Measurements from ENCODE around the gene DNAJA2.
"Not testable (repeated sequence)": the region's sequence is repeated elsewhere in the genome, so short reads cannot be mapped to it uniquely, and the experiment has no call there.

DNAJA2 gene

DNA sequence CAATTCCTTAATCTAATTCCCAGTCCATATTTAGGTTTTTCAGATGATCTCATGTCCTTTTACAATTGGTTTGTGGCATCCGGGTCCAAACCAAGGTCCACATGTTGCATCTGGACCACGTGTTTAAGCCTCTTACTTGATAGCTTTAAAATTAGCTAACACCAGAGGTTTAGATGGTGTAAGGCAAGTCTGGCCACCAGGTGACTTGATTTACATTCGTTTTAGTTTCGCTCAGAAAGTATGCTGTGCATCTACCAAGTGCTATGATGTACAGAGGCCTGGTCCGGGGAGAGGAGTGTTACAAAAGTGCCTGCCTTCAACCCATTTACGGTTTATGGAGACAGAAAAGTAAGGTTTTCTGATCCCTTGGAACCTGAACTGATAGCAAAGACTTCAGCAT, 878 bp upstream of the DNAJA2 start:
- DNase-seq = no peak

DNA sequence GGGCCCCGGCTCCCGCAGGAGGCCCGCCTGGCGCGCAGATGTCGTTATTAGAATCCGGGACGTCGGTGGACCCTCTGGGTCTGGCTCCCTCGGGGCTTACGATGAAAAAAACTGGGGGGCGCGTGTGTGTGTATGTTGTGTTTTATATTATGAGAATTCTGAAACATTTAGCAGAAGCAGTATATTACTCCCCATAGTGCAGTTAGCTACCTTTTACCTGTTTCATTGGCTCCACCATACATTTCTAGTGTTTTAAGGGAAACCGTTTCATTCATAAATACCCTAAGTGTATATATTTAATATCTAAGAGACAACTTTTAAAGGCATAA, 486 bp upstream of the DNAJA2 start:
- DNase-seq = no peak

DNA sequence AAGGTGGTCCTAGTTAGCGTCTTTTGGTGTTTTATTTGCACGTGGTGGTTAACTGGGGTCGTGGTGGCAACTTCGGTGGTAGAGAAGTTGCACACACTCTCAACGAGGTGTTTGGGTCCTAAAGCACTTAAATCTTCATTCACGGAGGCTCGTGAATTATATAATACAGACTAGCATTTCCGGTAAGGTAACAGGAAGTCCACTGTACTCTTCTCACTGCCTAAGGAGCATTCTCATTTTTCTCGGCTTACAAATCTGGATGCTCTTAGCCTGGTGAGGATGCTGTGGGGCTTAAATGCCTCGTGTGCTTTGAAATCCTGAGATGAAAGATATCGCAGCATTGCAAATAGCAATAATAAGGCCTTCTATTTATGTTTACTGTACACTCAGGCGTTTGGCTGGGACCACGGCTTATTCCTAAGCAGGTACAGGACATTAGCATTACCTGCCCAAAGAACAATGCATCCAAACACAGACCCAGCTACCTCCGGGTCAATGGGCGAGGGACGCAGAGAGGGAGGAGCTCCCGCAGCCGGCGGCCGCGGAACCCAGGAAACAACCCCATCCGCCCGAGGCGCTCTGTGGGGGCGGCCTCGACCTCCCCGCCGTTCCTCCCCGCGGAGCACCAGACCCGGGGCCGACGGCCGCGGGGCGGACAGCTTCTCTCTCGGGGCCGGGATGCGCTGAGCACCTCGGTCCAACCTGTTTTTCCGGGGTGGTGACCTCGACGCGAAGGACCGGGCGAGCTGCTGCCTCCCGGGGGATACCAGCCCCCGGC, 856 bp downstream of the DNAJA2 start:
- peak; percentile 24 for DNase-seq

DNA sequence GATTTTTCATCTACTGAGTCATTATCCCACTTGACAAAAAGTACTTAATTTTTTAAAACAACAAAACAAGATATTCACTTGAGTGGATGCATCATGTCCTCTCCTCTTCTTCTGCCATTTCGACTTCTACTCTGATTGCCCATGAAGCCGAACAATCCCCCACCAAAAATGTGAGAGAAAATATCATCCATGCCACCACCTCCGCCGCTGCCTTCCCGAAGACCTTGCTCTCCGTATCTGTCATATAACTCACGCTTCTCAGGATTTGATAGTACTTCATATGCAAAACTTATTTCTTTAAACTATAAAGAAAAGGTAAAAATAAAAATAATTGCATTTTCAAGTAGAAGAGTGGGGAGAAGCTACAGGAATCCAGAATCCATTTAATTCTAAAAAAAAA, 2.2 kb downstream of the DNAJA2 start:
- DNase-seq = no peak

DNA sequence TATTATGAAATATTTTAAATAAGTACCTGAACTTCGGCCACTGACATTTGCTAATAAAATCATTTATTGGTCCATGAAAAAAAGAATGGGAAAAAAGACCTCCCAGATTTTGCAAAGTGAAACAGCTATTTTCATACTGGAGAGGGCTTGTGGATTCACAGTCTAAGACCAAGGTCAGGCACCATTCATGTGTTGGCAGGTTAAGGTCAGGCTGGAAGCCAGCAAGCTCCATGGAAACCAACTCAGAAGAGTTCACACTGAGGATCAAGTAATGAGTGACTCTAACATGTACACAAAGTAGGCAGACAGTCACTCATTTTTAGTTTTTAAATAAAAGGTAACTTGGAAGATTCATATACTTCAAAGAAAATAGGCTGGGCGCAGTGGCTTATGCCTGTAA, 3.4 kb downstream of the DNAJA2 start:
- no peak for DNase-seq

DNA sequence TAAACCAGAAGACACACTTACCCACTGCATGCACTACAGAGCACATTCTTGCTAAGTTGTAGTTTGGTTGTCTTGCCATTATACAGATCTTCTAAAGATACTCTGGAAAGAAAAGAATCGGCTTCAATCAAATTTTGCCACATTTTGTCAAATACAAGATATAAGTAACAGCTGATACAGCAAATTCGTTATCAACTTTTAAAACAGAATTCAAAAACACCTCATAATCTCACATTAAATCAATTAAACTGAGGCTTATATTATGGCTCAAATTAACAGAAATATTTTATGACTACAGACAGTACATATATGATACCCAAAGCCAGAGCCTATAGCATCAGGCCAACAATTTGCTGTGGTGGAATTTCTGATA, 5.4 kb downstream of the DNAJA2 start:
- no peak for DNase-seq

DNA sequence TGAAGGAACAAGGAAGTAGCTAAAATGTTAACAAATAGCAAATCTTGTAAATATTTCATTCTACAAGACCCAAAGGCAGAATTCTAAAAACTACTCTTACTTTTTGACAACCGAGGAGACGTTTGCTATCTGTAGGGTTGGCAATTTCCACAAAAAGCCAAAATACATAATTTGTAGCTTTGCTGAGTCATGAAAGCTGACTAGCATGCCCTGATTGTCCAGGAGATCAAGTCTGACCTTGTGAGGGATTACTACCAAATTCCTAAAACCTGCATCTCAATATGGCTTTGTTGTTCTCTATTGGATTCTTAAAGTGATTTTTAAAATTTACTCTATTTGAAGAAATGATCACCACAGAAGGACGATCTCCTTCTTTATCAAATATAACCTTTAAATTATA, 10.8 kb downstream of the DNAJA2 start:
- no peak for DNase-seq

DNA sequence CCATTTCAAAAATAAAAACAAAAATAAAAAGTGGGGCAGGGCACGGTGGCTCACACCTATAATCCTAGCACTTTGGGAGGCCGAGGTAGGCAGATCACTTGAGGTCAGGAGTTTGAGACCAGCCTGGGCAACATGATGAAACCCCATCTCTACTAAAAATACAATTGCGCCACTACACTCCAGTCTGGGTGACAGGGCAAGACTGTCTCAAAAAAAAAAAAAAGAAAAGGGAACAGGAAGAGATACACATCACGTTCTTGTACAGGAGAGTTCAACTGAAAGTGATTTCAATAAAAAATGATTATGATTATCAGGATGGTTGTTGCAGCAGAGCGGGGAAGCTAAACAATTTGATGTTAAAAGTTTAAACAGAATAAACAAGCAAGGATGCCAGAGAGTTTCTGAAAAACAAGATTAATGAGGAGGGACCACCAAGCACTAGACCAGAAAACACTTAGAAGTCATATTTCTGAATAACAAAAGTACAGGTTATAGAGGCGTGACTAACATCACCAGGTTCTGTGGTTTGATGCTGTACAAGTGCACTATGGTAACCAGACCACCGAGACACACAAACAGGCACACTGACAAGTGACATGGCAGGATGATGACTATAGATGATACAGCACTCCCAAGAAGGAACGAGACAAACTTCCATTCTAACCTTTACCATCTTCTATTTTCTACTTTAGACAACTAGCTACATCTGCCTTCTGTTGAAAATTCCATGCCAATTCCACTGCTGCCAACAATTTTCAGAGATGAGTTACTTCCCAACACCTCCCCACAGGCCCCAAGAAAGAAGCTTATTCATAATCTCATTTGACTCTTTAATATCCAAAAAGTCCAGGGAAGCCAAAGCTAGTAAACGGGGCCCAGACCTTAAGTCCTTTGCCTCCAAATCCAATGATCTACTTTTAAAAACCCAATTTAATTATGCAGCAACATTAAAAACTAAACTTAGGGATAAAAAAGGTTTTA, 11.8 kb downstream of the DNAJA2 start:
- no peak for DNase-seq

DNA sequence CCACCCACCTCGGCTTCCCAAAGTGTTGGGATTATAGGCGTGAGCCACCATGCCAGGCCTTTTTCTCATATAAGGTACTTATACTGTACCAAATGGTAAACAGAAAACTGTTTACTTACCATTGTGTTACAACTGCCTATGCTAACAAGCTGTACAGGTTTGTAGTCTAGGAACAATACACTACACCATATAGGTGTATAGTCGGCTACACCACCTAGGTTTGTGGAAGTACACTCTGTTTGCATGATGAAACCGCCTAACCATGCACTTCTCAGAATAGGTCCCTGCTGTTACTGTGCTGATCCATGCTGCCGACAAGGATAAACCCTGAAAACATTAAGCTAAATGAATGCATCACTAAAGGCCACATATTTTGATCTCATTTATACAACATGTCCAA, 18.9 kb downstream of the DNAJA2 start:
- no peak for DNase-seq

DNA sequence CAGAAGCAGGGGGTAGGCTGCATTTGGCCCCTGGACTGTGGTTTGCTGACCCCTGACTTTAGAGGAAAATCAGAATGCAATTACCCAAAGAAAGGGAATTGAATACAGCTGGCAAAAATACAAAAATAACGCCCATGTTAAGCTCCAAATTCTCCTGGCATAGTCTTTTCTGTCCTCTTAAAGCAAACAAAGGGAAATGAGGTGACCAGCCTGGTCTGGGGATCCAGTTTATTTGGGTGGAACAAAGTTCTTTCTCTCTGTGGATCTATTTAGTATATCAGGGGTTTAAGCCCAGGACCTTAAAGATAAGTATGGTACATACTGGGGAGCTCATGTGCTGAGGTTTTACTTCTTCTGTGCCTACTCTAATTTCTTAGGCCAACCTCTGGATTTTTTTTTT, 23.5 kb downstream of the DNAJA2 start:
- DNase-seq = no peak

DNA sequence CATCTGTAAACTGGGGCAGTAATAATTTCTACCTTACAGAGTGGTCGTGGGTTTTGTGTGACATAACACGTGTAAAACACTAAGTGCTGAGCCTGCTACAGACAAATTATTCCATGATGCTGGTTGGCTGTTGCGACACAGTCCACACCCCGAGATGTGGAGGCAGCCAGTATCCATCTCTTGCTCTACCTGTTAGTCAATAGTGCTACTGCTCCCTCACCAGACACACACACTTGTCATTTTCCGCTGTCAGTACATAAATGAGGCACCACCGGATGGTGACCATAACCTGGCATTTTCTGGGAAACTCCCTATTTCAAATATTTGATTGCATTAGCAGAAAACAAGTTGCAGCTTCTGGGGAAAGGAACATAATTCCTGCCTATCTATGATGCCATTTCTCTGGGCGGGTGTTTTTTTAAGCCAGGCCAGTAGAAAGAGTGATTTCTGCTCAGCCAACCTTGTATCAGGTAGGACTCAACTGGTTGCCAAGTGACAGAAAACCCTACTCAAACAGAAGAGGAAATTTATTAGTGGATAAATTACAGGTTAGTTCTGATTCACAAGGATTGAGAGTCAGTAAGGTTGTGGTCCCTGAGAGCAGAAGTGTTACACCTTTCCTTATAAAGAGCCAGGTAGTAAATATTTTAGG, 24.1 kb downstream of the DNAJA2 start:
- no peak for DNase-seq

DNA sequence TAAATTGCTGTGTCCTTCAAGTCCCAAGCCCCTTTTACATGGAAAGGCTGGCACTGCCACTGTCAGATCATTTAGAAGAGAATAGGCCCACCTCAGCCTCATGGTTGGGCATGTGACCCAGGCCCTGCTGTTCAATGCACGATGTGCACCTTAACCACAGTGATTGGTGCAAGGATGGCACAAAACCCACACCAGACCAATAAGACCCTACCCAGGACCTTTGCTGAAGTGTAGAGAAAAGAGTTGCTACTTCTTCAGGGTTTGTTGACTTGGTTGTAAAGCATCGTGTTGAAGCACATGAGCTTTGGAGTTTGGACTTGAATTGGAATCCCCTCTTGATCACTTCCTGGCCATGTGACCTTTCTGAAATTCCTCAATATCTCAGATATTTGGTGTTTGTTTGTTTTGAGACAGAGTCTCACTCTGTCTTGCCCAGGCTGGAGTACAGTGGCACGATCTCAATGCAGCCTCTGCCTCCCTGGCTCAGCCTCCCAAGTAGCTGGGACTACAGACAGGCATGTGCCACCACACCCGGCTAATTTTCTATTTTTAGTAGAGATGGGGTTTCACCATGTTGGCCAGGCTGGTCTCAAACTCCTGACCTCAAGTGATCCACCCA, 24.8 kb downstream of the DNAJA2 start:
- DNase-seq = no peak

DNA sequence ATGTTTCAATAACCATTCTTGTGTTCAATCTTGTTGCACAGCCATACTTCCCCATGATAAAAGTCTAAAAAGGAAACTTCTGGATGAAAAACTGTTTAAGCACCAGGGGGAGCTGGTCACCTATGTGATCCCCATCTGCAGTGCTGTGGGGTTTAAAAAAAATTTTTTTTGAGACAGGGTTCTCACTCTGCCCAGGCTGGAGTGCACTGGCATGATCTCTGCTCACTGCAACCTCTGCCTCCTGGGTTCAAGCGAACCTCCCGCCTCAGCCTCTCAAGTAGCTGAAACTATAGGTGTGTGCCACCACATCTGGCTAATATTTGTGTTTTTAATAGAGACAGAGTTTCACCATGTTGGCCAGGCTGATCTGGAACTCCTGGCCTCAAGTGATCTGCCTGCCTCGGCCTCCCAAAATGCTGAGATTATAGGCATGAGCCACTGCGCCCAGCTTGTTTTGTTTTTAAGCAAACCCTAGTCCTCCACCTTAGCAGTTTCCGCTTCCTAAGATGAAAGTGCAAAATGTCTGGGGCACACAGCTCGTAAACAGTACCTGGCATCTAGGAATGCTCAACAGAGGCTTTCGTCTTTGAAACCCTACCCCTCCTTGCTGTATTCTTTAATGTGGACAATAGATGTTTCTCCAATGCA, 25.4 kb downstream of the DNAJA2 start:
- DNase-seq = no peak

DNA sequence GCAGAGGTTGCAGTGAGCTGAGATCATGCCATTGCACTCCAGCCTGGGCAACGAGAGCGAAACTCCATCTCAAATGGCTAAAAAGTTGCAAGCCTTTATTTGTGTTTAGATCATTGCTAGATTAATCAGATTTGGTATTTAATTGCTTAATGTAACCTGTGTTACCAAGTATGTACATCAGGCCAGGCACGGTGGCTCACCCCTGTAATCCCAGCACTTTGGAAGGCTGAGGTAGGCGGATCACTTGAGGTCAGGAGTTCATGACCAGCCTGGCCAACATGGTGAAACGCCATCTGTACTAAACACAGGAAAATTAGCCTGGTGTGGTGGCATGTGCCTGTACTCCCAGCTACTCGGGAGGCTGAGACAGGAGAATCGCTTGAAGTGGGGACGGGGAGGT, 28.8 kb downstream of the DNAJA2 start:
- DNase-seq = not testable (repeated sequence)

DNA sequence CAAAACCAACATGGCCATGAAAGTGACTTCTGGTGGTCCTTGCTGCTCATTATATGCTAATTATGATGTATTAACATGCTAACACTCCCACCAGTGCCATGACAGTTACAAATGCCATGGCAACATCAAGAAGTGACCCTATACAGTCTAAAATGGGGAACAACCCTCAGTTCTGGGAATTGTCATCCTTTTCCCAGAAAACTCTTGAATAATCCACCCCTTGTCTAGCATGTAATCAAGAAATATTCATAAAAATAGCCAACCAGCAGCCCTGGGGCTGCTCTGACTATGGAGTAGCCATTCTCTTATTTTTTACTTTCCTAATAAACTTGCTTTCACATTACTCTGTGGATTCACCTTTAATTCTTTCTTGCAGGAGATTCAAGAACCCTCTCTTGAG, 35.9 kb downstream of the DNAJA2 start:
- no peak for DNase-seq

DNA sequence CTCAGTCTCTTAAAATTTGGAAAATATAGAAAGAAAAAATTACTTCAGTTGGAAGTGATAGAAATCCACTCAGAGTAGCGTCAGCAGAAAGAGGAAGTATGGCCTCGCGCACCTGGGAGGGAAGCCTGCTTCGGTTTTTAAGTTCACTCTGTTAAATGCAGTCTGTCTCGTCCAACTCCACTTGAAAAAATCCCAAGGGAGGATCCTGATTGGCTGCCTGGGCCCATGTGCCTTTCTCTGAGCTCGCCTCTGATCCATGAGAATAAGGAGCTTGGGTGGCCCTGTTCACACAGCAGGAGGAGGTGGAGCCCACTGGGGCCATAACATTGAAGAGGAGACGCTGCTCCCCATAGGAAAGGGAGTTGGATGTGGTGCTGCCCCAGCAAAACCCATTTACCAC, 40.7 kb downstream of the DNAJA2 start:
- DNase-seq = no peak

DNA sequence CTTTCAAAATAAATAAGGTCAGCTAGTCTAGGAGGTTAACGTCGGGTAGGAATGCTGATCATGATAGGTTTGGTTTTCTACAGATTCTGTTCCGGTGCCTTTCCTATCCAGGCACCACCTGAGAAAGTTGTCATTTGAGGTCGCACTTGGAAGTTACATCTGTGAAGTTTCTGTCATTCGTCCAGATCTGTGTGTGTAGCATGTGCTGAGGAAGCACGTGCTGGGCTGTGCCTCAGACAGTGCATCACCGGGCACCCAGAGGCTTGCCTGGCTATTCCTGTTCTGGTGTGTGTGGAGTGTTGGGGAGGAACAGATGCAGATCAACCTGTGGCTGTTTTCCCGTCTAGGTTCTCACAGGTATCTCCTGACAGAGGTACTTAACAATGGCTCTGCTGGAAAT, 42.6 kb downstream of the DNAJA2 start:
- no peak for DNase-seq

DNA sequence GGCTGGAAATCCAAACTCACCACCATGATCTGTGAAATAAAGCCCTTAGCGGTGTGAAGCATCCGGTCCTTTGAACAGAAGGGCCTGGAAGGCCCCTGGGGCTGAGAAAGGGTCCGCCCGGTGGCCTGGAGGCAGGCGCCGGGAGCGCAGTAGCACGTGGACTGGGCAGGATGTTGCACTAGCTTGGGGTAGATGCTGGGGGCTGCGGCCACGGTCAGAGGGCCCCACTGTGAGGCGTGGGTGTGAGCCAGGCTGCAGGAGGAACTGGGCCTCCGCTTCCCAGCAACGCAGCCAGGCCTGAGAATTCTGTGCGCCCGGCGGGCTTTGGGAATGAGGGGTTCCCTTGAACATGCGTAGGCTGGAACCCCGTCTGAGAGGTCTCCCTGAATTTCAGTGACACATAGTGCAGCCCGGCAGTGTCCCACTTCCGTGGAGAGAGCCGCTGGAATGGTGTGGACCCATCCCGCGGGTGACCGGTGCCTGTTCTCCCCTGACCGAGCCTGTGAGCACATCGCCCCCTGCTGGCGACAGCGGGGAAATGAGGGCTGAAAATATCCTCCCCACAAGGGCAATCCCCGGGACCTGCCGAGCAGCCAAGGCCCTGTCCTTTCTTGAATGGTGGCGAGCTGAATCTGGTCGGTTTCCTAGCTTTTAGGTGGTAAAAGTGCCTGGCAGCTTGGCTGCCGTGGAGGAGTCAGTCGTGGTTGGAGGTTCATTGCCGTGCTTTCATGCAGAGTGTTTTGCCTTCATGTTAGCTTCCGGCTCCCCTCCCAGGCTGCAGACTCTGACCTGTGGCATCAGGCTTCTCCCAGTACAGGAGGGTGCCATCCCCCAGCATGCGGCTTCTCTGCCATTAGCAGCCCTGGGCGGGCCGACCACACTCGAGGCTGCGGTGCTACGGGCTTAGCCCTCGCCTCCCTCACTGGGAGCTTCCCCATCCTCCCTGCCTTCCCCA, 43.8 kb downstream of the DNAJA2 start:
- DNase-seq = no peak

DNA sequence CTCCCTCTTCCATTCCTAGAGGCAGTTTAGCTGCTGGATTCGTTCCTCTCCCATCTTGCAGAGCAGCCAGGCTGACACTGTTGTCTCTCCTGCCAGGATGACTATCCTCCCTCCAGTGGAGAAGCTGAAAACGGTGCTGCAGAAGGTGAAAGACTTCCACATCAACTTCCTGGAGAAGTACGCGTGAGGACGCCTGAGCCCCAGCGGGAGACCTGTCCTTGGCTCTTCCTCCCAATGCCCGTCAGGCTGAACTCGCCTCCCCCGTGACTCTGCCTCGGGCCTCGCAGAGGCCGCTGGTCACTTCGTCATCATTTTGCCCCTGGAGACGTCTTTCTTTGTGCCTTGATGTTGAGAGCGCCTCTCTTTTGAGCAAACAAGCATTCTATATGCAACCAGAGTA, 44.7 kb downstream of the DNAJA2 start:
- DNase-seq = no peak

DNA sequence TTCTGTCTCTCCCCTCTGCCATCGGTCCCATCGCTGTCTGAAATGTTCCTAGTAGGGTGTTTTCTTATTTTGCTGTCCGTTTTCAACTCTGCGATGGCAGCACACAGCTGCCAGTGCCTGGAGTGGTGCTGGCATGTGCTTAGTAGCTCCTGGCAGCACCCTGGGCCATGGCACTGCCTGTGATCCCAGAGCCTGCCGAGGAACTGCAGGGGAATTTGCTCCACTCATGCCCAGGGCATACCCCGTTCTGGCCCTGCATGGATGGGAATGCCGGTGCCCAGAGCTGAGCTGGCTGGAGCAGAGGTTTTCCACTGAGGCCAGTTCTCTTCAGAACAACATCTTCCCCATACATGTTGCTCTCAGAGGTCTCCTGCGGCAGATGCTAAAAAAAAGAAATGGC, 46.2 kb downstream of the DNAJA2 start:
- no peak for DNase-seq

DNA sequence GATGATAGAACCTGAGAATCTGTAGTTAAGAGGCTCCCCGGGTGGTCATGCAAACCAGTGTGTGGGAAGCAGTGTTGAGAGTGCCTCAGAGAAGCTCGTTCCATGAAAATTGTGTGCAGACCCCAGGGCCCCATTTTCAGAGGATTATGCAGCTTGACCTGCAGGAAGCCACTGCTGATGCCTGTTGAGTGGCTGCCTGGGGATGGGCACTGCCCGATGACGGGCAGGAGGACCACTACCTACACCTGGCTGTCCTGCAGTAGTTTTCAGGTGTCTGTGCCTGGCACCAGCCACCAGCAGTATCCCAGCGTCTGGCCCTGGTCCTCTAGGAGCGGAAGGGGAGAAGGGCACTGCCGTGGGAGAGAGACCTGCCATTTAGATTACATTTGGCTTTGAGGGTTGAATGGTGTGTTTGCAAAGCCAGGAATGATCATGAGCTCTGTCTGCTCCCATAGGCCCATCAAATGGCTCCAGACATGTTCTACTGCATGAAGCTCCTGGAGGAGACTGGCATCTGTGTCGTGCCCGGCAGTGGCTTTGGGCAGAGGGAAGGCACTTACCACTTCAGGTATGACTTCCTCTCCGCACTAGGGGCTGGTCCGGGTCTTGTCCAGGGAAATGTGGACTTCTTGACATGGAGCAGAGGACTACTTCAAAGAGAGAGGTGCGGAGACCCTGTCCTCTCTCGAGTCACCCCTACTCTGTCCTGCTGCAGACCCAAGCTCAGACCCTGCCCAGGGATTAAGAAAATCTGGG, 46.8 kb downstream of the DNAJA2 start:
- no peak for DNase-seq
